HG03025 (cell line): Measurements from ENCODE around the gene WLS.
"Not testable (repeated sequence)": the region's sequence is repeated elsewhere in the genome, so short reads cannot be mapped to it uniquely, and the experiment has no call there.

ENCODE experiments used
- ATAC-seq: cut with Tn5 transposase; IDR thresholded peaks from one replicate; pipeline ENCODE4 v1.9.1; 2021; ENCODE audit warnings: mild to moderate bottlenecking, moderate library complexity; ENCODE audit not compliant: unreplicated experiment, low FRiP score

The WLS gene

DNA sequence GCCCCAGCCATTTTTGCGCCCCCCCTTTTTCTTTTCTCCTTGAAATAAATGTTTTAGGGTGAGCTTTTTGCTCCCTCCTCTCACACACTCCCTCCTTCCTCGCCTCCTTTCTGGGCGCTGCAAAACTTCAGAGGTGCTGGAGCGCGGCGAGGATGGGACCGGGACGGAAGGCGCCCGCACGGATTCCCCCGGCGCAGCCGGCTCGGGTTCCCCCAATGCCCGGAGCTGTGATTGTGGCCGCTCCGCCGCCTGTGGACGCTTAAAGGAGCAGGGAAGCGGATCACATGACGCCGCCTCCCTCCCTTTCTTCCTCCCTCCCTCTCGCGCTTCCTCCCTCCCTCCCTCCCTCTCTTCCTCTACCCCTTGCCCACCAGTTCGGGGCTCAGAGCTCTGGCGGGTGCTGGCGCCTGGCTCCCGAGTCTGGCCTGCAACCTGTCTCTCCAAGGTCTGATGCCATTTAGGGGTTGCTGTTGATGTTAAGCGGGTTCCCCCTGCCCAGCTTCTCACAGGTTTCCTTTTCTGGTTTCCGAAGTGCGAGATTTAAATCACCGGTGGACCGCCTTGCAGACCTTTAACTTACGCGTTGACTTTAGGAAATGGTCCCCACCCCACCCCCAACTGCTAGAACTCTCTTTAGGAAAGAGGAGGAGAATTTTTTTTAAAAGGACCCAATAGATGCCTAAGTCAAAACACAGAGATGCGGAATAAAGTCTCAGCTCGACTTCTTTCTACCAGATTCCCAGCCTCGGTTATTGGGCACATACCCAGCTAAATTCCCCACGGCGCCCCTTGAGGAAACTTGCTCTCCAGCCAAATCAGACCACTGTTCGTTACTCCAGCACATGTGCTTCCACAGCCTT lies at the start of gene WLS:
Gene WLS (minus strand): TSS at position 235 of the 860 bp plus-strand sequence. CDS start 224 bp downstream, at position 11.
- no peak for ATAC-seq

DNA sequence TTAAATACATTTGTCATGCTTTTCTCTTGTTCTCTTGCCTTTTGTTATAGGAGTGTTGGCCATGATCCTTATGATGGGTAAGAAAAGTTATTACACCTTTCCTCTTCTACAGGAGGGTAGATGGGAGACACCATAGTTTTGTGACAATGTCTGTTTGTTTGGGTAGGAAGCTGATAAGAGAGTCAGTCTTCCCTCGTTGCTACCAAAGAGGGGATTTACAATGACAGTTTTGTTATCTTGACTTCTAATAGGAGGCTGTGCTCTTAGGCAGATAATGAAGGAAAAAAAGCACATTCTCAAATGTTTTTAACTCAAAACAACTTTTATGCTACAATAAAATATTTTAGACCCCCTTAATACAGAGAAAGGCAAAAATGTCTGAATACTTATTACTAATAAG lies 48.0 kb upstream of the WLS start:
- no peak for ATAC-seq

DNA sequence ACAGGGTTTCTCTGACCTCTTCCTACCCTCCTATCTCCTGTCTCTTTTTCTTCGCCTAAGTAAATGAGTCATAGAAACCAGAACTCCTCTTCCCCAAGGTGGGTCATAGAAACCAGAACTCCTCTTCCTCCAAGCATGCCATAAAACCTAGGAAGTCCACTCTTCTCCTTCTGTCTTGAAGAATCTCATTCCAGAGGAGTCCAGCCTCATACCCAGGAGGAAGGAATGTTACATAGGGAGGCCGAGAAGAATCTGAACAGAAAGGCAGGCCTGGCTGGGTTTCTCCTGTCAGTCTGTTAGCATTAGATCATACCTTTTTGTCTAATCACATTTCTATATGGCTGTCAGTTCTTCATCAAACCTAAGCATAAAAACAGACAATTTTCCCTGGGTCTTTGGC lies 47.5 kb upstream of the WLS start:
- no peak for ATAC-seq

DNA sequence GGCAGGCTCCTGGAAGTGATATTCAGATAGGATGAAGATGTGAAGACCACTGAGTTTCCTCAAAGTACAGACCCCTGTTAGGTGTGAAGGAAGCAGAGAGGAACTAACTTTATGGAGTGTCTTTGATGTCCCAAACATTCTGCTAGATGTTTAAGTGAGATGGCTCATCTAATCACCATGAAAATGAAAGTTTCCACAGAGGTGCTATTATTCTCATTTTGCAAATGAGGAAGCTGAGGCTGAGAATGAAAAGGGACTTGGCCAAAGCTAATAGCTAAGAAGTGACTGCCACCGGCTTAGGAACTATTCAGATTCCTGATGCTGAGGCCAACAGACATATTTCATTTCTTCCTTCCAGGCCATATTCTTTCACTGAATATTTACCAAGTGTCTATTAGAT lies 45.9 kb upstream of the WLS start:
- no peak for ATAC-seq

DNA sequence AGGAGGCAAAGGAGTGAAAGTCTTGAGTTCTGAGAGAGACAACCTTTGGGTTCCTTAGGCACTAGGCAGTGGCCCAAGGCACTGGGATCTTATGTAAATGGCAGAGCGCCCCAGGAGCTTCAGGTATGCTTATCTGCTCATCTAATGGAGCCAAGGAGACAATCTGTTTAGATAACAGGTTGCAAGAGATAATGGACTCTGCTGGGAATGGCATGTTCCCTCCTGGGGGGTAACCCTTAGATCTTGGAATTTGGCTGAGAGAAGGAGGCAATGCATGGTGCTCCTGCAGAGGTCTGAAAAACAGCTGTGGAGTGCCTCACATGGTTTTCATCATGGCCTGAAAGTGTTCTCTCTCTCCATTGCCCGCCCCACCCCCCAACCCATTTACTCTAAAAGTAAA lies 44.1 kb upstream of the WLS start:
- no peak for ATAC-seq

DNA sequence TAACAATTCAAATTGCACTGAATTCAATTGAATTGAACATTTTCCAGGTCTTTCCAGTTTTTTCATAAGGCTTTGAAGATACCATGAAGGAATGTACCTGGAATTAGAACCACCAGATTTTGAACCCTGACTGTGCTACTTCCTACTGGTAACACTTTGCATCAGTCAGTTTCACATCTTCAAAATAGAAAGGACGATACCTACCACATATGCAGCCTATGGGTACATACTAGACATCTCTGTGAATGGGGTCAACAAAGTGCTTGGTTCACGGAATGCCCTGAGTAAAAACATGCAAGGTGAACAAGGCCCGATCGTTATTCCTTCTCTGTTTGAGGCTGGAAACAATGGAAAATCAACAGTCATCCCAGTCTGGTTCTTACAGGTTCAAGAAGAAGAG lies 41.2 kb upstream of the WLS start:
- ATAC-seq = no peak

DNA sequence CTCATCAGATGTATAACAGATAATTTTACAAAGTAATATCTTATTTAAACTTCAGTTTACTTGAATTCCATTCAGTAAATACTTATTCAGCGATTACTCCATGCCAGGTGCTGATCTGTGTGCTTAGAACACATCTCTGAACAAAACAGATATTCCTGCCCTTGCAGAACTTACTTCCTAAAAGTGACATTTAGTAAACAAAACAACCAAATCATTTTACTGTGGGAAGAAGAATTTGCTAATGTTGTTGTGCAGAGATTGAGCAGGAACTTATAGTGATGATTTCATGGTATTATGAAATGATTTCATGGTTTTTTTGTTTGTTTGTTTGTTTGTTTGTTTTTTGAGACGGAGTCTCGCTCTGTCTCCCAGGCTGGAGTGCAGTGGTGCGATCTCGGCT lies 39.3 kb upstream of the WLS start:
- no peak for ATAC-seq

DNA sequence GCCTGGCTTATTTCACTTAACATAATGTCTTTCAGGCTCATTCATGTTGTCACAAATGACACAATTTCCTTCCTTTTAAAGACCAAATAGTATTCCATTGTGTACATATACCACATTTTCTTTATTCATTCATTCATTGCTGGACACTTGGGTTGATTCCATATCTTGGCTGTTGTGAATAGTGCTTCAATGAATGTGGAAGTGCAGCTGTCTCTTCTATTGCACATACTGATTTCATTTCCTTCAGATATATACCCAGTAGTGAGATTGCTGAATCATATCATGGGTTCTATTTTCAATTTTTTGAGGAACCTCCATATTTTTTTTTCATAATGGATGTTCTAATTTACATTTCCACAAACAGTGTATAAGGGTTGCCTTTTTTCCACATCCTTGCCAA lies 38.6 kb upstream of the WLS start:
- ATAC-seq = no peak

DNA sequence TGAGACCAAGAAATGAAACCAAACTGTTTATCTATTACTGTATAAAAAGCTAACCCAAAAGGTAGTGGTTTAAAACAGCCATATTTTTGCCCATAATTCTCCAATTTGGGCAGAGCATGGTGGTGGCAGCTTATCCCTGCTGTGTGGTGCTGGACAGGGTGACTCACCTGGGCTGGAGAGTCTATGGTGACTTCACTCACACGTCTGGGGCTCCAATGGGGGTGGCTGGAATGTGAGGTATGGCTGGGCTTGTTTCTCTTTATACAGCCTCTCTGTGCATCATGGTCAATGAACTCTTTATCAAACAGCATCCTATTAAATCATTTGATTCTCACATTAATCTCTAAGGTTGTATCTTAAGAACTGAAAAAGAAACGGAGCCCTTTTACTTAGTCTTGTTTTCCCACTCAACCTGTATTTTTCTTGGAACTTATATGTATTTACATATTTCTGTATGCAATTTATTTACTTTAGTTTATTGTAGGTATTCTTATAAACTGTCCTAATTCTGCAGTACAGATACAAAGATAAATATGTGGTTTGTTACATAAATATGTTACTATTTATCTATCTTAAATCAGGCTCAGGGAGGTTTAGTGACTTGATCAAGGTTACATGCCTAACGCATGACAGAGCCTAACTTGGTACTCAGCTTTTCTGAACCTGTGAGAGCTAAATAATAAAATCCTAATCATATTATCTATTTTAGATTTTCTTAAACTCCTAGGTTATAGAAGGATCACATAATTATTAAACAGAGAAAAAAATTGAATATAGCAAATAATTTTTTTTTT lies 37.5 kb upstream of the WLS start:
- ATAC-seq = no peak

DNA sequence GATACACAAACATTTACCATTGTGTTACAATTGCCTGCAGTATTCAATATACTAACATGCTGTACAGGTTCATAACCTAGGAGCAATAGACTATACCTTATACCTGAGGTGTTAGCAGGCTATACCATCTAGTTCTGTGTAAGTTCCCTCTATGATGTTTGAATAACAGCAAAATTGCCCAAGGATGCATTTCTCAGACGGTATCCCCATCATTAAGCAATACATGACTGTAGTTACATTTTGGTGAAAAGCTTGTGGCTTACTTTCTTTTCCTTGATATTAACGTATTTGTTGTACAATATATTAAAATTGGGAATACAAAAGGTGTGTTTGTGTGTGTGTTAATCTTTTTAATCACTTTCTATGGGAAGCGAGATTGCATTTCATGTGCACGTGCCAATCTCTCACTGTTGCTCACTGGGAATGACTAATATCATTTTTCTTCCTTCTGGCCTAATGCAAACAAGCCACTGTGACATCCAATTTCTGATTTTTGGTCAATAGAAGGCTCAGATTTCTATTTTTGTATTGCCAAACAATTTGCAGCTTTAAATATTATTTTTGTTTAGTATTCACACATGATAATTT lies 36.7 kb upstream of the WLS start:
- ATAC-seq = no peak

DNA sequence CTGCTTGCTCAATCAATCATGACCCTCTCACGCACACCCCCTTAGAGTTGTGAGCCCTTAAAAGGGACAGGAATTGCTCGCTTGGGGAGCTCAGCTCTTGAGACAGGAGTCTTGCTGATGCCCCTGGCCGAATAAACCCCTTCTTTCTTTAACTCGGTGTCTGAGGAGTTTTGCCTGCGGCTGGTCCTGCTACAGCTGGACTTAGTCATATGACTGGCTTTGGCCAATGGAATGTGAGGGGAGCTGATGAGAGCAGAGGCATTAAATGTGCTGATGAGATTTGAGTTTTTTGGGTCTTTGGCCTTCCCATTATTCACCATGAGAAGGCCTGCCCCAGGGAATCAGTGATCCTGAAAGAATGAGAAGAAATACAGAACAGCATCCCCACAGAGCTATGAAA lies 24.5 kb upstream of the WLS start:
- ATAC-seq = not testable (repeated sequence)

DNA sequence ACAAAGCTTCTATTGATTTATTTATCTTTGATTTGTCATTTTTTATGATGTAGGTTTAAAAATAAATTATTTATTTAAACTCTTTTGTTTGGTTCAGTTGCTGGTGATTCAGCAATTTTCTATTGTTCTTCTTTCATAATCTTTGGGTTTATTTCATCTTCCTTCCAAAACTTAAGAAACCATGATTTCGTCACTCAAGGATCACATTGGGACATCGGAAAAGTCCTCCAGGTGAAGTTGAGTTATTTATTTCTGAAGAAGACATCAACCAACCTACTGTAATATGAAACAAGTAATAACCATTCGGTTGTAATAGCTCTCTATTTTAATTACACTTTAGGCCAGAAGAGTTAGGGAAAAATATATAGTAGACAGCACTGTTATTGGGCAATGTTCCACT lies 23.0 kb upstream of the WLS start:
- no peak for ATAC-seq

DNA sequence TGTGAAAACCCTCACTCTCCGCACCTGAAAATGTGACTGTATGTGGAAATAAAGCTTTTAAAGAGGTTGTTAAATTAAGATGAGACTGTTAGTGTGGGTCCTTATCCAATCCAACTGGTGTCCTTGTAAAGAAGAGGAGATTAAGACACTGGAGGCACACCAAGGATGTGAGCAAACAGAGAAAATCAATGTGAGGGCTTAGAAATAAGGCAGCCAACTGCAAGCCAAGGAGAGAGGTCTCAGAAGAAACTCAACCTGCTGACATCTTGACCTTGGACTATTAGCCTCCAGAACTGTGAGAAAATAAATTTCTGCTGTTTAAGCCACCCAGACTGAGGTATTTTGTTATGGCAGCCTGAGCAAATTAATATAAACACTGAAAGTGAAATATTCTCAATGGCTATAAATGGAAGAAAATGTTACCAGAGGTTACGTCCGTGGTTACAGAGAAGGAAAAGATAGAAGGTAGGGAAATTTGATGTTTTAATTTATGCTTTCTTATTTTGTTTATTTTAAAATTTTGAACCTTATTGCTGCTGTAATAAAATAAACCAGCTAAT lies 22.4 kb upstream of the WLS start:
- ATAC-seq = no peak

DNA sequence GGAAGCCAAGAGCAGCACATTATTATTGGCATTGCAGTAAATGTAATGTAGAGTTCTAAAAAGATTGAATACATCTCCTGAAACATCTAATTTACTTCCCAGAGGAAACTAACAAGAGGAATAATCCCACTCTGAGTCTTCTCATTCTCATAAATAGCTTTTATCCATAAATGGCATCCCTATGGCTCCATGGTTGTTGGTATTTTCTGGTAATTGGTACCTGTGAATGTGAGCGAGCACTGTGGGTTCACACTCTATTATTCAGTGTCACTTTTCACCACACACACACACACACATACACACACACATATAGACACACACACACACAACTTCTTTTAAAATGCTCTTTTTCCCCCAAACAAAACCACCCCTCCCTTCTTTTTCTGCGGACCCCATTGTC lies 4.7 kb upstream of the WLS start:
- no peak for ATAC-seq

DNA sequence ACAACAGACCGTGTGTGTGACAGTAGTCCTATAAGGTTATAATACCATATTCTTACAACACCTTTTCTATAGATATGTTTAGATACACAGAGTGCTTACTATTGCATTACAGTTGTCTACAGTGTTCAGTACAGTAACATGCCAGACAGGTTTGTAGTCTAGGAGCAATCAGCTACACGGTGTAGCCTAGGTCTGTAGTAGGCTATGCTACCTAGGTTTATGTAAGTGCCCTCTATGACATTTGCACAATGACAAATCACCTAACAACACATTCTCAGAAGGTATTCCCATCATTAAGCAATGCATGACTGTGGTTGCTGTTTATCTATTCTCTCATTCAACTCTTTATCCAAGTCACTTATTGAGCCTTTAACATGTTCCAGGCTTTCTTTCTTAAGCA lies 1.8 kb upstream of the WLS start:
- no peak for ATAC-seq

DNA sequence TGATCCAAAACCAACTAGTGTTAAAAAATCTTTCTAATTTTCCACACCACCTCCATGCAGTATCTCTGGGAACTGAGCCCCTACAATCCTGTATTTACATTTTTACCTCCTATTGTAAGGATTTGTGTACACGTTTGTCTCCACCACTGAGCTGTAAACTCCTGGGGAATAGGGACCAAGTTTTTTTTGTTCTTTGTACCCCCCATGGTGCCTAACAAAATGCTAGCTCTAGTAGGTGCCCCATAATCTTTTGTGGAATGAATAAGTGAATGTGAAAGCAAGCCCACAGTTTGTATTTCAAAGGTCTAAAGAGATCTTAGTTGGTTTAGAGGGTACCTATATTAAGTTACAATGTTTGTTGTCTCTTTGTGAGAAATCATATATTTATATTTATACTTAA lies 879 bp upstream of the WLS start:
- ATAC-seq = no peak

DNA sequence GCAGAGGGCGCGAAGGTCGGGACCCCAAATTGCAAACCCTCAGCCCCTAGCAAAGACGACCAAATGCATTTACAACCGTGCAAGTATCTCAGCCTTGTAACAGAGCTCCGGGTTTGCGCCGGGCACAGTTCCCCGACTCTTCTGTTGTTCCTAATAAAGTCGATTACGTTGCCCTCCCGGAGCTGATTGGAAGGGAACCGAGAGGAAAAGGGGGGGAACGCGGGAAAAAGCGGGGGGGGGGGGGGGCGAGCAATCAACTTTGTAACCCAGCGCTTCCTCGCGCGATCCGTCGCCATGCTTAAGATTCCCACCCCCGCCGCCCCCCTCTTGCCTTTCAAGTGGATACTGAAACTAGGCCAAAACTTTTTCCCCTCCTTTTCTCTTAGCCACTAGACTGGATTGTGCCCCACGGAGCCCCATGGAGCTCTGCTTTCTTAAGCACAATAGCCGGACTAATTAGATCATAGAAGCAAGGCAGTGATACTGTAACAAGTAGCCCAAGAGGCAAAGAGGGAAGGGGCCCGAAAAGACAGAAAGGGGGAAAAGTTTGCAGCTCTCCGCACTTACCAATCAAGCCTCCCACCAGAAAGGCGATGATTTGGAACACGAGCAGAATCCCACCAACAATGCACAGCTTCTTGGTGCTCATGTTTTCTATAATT lies 565 bp downstream of the WLS start:
- no peak for ATAC-seq

DNA sequence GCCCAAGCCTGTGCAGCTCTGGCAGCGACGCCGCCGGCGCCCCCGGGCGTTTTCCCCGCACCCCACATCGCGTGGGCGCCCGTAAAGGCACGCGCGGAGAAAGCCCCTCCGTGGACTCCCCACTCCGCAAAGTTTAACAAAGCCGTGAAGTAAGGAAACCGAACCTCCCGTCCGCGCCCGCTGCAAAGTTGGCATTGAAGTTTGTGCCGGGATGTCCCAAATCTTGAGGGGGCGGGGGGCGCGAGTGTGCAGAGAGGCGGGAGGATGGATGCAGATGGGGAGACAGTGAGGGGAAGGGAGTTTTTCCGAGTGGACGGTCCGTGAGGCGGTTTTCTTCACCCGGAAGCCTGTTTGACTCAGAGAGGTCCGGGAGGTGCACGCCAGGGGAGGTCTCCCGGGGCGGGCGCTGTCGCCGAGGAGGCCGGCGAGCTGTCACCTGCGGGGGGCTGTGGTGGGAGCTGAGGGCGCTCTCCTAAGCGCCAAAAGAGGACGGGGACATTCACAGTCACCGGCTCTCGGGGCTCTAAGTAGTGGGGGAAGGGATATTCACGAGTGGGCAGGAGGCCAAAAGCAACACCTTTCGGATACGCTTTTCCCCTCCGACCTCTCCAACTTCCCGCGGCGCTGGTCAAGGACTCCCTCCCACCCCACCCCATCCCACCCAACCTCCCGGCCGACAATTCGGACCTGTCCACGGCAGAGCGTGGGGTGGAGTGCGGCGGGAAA lies 1.3 kb downstream of the WLS start:
- ATAC-seq = no peak

DNA sequence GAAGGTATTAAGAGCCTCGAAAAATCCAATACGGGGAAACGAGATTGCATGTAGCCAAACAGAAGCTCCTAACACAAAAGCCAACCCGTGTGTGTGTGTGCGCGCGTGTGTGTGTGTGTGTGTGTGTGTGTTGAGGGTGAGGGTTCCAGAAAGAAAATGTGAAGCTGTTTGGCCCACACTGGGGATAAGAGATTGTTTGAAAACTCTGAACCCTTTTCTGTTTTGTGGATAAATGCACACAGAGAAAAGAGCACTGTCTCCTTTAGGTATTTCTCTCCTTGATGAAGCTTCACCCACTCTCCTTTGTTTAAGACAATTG lies 1.9 kb downstream of the WLS start:
- ATAC-seq = no peak
